Measurements from ENCODE around the gene ABHD2. TPM values are rescaled to one million over a fixed set of nuclear protein-coding genes. Genes with fewer than 3 reads are reported as not detected.

Gene ABHD2
- total RNA-seq, 2 experiments from 2014 or later, result 36.0 to 39.2 TPM

GRCh38 chr15:89187301-89187985 is 99.2 kb downstream of the ABHD2 start:
- Mint-ChIP-seq H3K4me1 (ENCODE audit: low read depth) (no peaks in the 10 kb centered on the region), H3K4me3 (no peak overlapping the region), H3K9me3 (no peaks in the 10 kb centered on the region), H3K27ac (no peak overlapping the region), H3K27me3 (no peaks in the 10 kb centered on the region), H3K36me3 (ENCODE audit: low read depth) (peaks cover 84% of the 10 kb centered on the region)
- H3K27ac ChIP-seq (ENCODE audit: low read depth in 1 of 2, low read length in 2 of 2), result no peak overlapping the region
- H3K36me3 ChIP-seq (ENCODE audit: insufficient read depth, low read length), result peaks cover 75% of the 10 kb centered on the region
- intact Hi-C loops (cut with DNase I, micrococcal nuclease), result no loop called here
- POLR2A ChIA-PET, result no interaction called here
- no peak overlapping the region for H3K4me3 ChIP-seq (ENCODE audit: low read length)
- CTCF ChIA-PET, result no interaction called here
- DNase-seq (no peak), ATAC-seq (ENCODE audit: poor library complexity) (no peak)
- no peaks in the 10 kb centered on the region for H3K9me3 ChIP-seq (ENCODE audit: control insufficient read depth in 1 of 2, insufficient read depth in 1 of 2, low read length in 2 of 2)
- no peaks in the 10 kb centered on the region for H3K27me3 ChIP-seq (ENCODE audit: control insufficient read depth in 1 of 2, insufficient read depth in 2 of 2, low read length in 2 of 2)
- no peak for TF ChIP-seq CTCF (IDR thresholded peaks at IDR 0.05)
- no peaks in the 10 kb centered on the region for H3K4me1 ChIP-seq (ENCODE audit: insufficient read depth, low read length)

GRCh38 chr15:89187986-89188514 is 99.8 kb downstream of the ABHD2 start:
- ChIA-PET CTCF (interaction anchor here (2.0 kb wide), 1 partner anchor 19 kb away, joined by 8 read pairs; no protein-coding TSS in a partner anchor), POLR2A (no interaction called here)
- no peak overlapping the region for H3K27ac ChIP-seq (ENCODE audit: low read depth in 1 of 2, low read length in 2 of 2)
- no peak for ATAC-seq (ENCODE audit: poor library complexity)
- H3K27me3 ChIP-seq (ENCODE audit: control insufficient read depth in 1 of 2, insufficient read depth in 2 of 2, low read length in 2 of 2), result no peaks in the 10 kb centered on the region
- Mint-ChIP-seq H3K9me3 (no peaks in the 10 kb centered on the region), H3K36me3 (ENCODE audit: low read depth) (peaks cover 86% of the 10 kb centered on the region), H3K27ac (no peak overlapping the region), H3K4me3 (no peak overlapping the region), H3K4me1 (ENCODE audit: low read depth) (no peaks in the 10 kb centered on the region), H3K27me3 (no peaks in the 10 kb centered on the region)
- no peak overlapping the region for H3K4me3 ChIP-seq (ENCODE audit: low read length)
- no peak for DNase-seq
- no peak for TF ChIP-seq CTCF (IDR thresholded peaks at IDR 0.05)
- intact Hi-C loops (cut with DNase I, micrococcal nuclease), result no loop called here
- H3K9me3 ChIP-seq (ENCODE audit: control insufficient read depth in 1 of 2, insufficient read depth in 1 of 2, low read length in 2 of 2), result no peaks in the 10 kb centered on the region
- H3K4me1 ChIP-seq (ENCODE audit: insufficient read depth, low read length), result no peaks in the 10 kb centered on the region
- H3K36me3 ChIP-seq (ENCODE audit: insufficient read depth, low read length), result peaks cover 81% of the 10 kb centered on the region

GRCh38 chr15:89192136-89192535 is 103.9 kb downstream of the ABHD2 start:
- CTCF ChIA-PET, result interaction anchor here (2.8 kb wide), 1 partner anchor 14 kb away, joined by 10 read pairs; no protein-coding TSS in a partner anchor
- POLR2A ChIA-PET, result no interaction called here
- H3K4me3 Mint-ChIP-seq, result no peak overlapping the region

More at GRCh38 chr15:89192136-89192535, 103.9 kb downstream of the ABHD2 start:
- no peaks in the 10 kb centered on the region for H3K4me1 Mint-ChIP-seq (ENCODE audit: low read depth)
- Histone ChIP-seq H3K4me1 (ENCODE audit: insufficient read depth, low read length) (no peaks in the 10 kb centered on the region), H3K9me3 (ENCODE audit: control insufficient read depth in 1 of 2, insufficient read depth in 1 of 2, low read length in 2 of 2) (no peaks in the 10 kb centered on the region), H3K36me3 (ENCODE audit: insufficient read depth, low read length) (peaks cover 91% of the 10 kb centered on the region), H3K27ac (ENCODE audit: low read depth in 1 of 2, low read length in 2 of 2) (no peak overlapping the region), H3K27me3 (ENCODE audit: control insufficient read depth in 1 of 2, insufficient read depth in 2 of 2, low read length in 2 of 2) (no peaks in the 10 kb centered on the region), H3K4me3 (ENCODE audit: low read length) (no peak overlapping the region)
- no peak overlapping the region for H3K27ac Mint-ChIP-seq
- ATAC-seq (ENCODE audit: poor library complexity) (no peak), DNase-seq (no peak)
- H3K36me3 Mint-ChIP-seq (ENCODE audit: low read depth), result peaks cover 92% of the 10 kb centered on the region
- H3K9me3 Mint-ChIP-seq, result no peaks in the 10 kb centered on the region
- TF ChIP-seq CTCF (IDR thresholded peaks at IDR 0.05), result no peak
- H3K27me3 Mint-ChIP-seq, result no peaks in the 10 kb centered on the region
- intact Hi-C loops (cut with DNase I, micrococcal nuclease), result no loop called here

All from CD4-positive, alpha-beta T cell (primary cell).